SK-N-SH treated with all-trans-retinoic acid at 6 μM for 48 hours (cell line): ENCODE measurements around the gene POLR2E.

Experiments used
- ATAC-seq: fragments of 200-7000 bp; cut with Tn5 transposase; 3 replicates; pipeline ENCODE4 v1.9.1; 2020; ENCODE audit warnings: mild to moderate bottlenecking, moderate library complexity
- ARNTL ChIP-seq: fragments of 450-650 bp; formaldehyde crosslinking; IDR thresholded peaks from 2 replicates; pipeline ENCODE4 v1.5.0; 2020; ENCODE audit warnings: low read depth, mild to moderate bottlenecking, moderate library complexity, borderline replicate concordance
- BACH2 ChIP-seq: fragments of 250-450 bp; sonication (Bioruptor Pico); IDR thresholded peaks from 2 replicates; pipeline ENCODE4 v1.9.0; 2021; ENCODE audit warnings: mild to moderate bottlenecking, borderline replicate concordance
- CSDC2 ChIP-seq: fragments of 250-450 bp; sonication (Bioruptor Pico); IDR thresholded peaks from 2 replicates; pipeline ENCODE4 v1.5.0; 2020; ENCODE audit warnings: mild to moderate bottlenecking, moderate library complexity
- ESRRG ChIP-seq: fragments of 250-450 bp; sonication (Bioruptor Pico); IDR thresholded peaks from 2 replicates; pipeline ENCODE4 v1.6.1; 2021; ENCODE audit warnings: mild to moderate bottlenecking
- GLIS3 ChIP-seq: fragments of 250-450 bp; sonication (Bioruptor Pico); IDR thresholded peaks from 2 replicates; pipeline ENCODE4 v1.5.0; 2020; ENCODE audit warnings: mild to moderate bottlenecking, moderate library complexity
- ISL1 ChIP-seq: fragments of 250-450 bp; sonication (Bioruptor Pico); IDR thresholded peaks from 2 replicates; pipeline ENCODE4 v2.1.2; 2022; ENCODE audit warnings: mild to moderate bottlenecking, moderate library complexity
- RARB ChIP-seq: fragments of 250-450 bp; sonication (Bioruptor Pico); IDR thresholded peaks from 2 replicates; pipeline ENCODE4 v1.8.0; 2021; ENCODE audit warnings: mild to moderate bottlenecking, moderate library complexity
- SNAI2 ChIP-seq: fragments of 250-450 bp; sonication (Bioruptor Pico); IDR thresholded peaks from 2 replicates; pipeline ENCODE4 v1.5.0; 2020; ENCODE audit warnings: mild to moderate bottlenecking, moderate library complexity
- TOX ChIP-seq: fragments of 250-450 bp; sonication (Bioruptor Pico); IDR thresholded peaks from 2 replicates; pipeline ENCODE4 v1.8.0; 2021; ENCODE audit warnings: mild to moderate bottlenecking, moderate library complexity, borderline replicate concordance
- ZC3H10 ChIP-seq: fragments of 250-450 bp; sonication (Bioruptor Pico); IDR thresholded peaks from 2 replicates; pipeline ENCODE4 v1.5.1; 2021; ENCODE audit warnings: mild to moderate bottlenecking, moderate library complexity
- ZFP3 ChIP-seq: fragments of 250-450 bp; sonication (Bioruptor Pico); IDR thresholded peaks from 2 replicates; pipeline ENCODE4 v1.5.0; 2020; ENCODE audit warnings: mild to moderate bottlenecking, moderate library complexity
- ZFP30 ChIP-seq: fragments of 450-650 bp; formaldehyde crosslinking; IDR thresholded peaks from 2 replicates; pipeline ENCODE4 v1.5.0; 2022; ENCODE audit warnings: mild to moderate bottlenecking, moderate library complexity
- ZNF8 ChIP-seq: fragments of 450-650 bp; formaldehyde crosslinking; IDR thresholded peaks from 2 replicates; pipeline ENCODE4 v1.5.0; 2020; ENCODE audit warnings: mild to moderate bottlenecking, moderate library complexity
- TF ChIP-seq, protein P1 (sequence below): fragments of 250-450 bp; sonication (Bioruptor Pico); IDR thresholded peaks from 2 replicates; pipeline ENCODE4 v1.5.1; 2021; ENCODE audit warnings: mild to moderate bottlenecking, moderate library complexity
- TF ChIP-seq, protein P2 (sequence below): fragments of 250-450 bp; sonication (Bioruptor Pico); IDR thresholded peaks from 2 replicates; pipeline ENCODE4 v1.8.0; 2021; ENCODE audit warnings: low read depth, mild to moderate bottlenecking, moderate library complexity, borderline replicate concordance
- TF ChIP-seq, protein P3 (sequence below): fragments of 250-450 bp; sonication (Bioruptor Pico); IDR thresholded peaks from 2 replicates; pipeline ENCODE4 v1.5.0; 2020; ENCODE audit warnings: mild to moderate bottlenecking, moderate library complexity
- TF ChIP-seq, protein P4 (sequence below): fragments of 250-450 bp; sonication (Bioruptor Pico); IDR thresholded peaks from 2 replicates; pipeline ENCODE4 v1.5.1; 2020; ENCODE audit warnings: low read depth, mild to moderate bottlenecking, moderate library complexity
- TF ChIP-seq, protein P5 (sequence below): fragments of 250-450 bp; sonication (Bioruptor Pico); IDR thresholded peaks from 2 replicates; pipeline ENCODE4 v1.8.0; 2020; ENCODE audit warnings: mild to moderate bottlenecking, moderate library complexity, borderline replicate concordance

The POLR2E gene

DNA sequence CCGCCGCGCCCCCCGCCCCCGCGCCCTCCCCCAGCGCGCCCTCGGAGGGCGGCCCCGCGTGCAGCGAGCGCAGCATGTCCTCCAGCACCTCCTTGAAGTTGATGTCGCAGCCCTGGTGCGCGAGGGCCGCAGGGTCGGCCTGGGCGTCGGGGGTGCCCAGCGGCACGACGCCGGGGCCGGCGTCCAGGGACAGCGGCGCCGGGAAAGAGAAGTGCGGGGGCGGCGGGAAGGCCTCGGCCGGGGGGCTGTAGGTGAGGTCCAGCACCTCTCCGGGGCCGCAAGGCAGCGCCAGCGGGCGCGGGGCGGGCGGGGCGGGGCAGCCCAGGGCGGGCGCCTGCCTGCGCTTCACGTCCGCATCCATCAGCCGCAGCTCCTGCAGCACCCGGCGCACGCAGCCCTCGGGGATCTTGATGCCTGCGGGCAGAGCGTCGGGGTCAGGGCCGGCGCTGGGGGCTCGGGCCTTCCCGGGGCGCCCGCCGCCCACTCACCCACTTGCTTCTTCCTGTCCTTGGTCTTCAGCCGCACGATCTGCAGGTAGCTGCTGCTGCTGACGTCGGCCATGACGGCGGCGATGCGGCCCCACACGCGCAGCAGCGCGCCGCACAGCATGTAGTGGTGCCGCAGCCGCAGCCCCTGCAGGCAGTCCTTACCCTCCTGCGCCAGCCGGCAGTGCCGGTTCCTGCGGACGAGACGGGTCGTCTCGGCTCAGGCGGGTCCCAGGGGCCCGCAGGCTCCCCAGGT lies 13.3 kb upstream of the POLR2E start:
- no peak for TF ChIP-seq ESRRG (CRISPR knock-in tag)
- TF ChIP-seq SNAI2 (CRISPR knock-in tag): no peak
- TF ChIP-seq, protein P1, sequence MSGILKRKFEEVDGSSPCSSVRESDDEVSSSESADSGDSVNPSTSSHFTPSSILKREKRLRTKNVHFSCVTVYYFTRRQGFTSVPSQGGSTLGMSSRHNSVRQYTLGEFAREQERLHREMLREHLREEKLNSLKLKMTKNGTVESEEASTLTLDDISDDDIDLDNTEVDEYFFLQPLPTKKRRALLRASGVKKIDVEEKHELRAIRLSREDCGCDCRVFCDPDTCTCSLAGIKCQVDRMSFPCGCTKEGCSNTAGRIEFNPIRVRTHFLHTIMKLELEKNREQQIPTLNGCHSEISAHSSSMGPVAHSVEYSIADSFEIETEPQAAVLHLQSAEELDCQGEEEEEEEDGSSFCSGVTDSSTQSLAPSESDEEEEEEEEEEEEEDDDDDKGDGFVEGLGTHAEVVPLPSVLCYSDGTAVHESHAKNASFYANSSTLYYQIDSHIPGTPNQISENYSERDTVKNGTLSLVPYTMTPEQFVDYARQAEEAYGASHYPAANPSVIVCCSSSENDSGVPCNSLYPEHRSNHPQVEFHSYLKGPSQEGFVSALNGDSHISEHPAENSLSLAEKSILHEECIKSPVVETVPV (CRISPR knock-in tag): no peak
- no peak for TF ChIP-seq BACH2
- TF ChIP-seq, protein P2, sequence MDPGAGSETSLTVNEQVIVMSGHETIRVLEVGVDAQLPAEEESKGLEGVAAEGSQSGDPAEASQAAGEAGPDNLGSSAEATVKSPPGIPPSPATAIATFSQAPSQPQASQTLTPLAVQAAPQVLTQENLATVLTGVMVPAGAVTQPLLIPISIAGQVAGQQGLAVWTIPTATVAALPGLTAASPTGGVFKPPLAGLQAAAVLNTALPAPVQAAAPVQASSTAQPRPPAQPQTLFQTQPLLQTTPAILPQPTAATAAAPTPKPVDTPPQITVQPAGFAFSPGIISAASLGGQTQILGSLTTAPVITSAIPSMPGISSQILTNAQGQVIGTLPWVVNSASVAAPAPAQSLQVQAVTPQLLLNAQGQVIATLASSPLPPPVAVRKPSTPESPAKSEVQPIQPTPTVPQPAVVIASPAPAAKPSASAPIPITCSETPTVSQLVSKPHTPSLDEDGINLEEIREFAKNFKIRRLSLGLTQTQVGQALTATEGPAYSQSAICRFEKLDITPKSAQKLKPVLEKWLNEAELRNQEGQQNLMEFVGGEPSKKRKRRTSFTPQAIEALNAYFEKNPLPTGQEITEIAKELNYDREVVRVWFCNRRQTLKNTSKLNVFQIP (CRISPR knock-in tag): no peak
- TF ChIP-seq ZC3H10: no peak
- no peak for TF ChIP-seq ZFP3 (CRISPR knock-in tag)
- no peak for TF ChIP-seq ISL1 (CRISPR knock-in tag)
- TF ChIP-seq GLIS3 (CRISPR knock-in tag): no peak
- TF ChIP-seq ZNF8: no peak
- TF ChIP-seq CSDC2 (CRISPR knock-in tag): no peak
- ATAC-seq: no peak

DNA sequence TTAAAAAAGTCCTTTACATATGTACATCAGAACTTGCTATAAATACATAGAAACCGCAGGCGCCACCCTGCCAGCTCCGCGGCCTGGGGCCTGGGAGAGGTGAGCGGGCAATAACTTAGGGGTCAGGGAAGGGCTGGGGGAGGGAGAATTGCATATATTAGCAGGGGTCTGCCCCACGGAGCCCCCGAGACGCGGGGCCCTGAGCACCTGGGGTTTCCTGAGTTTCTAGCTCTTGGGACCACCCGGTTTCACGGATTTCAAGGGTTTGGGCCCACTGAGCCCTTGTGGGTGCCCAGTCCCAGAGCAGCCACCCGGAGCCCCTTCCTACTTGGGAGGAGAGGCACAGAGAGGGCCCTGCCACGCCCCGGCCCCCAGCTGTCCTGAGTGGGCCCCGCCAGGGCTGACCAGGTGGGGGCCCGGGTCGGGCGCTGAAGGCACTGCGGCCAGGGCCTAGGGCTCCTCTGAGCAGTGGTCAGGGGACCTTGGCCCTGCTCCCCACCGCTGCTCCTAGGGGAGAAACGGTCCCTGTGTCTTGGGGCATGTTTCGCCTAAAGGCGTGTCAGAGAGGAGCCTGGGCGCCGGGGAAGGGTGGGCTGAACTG lies 12.6 kb upstream of the POLR2E start:
- ATAC-seq: no peak
- TF ChIP-seq SNAI2 (CRISPR knock-in tag) (no peak), ZC3H10 (no peak), TOX (CRISPR knock-in tag) (no peak)
- TF ChIP-seq, protein P3, sequence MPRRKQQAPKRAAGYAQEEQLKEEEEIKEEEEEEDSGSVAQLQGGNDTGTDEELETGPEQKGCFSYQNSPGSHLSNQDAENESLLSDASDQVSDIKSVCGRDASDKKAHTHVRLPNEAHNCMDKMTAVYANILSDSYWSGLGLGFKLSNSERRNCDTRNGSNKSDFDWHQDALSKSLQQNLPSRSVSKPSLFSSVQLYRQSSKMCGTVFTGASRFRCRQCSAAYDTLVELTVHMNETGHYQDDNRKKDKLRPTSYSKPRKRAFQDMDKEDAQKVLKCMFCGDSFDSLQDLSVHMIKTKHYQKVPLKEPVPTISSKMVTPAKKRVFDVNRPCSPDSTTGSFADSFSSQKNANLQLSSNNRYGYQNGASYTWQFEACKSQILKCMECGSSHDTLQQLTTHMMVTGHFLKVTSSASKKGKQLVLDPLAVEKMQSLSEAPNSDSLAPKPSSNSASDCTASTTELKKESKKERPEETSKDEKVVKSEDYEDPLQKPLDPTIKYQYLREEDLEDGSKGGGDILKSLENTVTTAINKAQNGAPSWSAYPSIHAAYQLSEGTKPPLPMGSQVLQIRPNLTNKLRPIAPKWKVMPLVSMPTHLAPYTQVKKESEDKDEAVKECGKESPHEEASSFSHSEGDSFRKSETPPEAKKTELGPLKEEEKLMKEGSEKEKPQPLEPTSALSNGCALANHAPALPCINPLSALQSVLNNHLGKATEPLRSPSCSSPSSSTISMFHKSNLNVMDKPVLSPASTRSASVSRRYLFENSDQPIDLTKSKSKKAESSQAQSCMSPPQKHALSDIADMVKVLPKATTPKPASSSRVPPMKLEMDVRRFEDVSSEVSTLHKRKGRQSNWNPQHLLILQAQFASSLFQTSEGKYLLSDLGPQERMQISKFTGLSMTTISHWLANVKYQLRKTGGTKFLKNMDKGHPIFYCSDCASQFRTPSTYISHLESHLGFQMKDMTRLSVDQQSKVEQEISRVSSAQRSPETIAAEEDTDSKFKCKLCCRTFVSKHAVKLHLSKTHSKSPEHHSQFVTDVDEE (CRISPR knock-in tag): no peak
- TF ChIP-seq, protein P1 (CRISPR knock-in tag): no peak

DNA sequence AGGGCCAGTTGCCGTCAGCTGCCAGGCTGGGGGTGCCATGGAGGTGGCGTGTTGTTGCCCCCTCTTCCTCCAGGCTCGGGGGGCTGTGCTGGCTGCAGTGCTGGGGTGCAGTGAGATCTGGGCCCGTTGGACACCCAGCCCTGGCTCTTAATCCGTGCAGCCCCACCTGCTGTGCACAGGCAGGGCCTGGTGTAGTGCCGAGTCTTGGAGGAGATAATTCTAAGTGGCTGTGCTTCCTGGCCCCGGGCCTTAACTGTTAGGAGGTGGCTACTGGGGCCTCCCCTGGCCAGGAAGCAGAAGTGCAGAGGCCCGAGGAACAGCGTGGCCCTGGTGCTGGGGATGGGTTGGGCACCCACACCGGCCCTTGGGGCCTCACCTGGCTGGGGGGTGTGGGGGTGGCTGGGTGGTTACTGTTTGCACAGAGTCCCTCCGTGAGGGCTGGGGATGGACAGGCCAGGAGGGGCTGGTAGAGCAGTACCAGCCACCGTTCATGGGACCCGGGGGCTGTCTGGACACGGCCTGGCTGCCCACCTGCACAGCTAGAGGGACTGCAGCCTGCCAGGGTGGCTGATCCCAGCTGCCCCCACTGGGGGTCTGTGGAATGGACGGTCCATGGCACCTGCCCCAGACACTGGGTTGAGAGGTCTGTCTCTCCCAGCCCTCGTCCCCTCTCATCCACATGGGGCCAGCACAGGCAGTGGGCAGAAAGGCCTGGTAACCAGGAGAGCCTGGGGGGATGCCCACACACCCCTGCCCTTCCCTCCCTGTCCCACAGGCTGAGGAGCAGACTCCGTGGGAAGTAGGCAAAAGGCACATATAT lies 11.9 kb upstream of the POLR2E start:
- no peak for ATAC-seq

More for the DNA sequence above, 11.9 kb upstream of the POLR2E start:
- TF ChIP-seq, protein P4, sequence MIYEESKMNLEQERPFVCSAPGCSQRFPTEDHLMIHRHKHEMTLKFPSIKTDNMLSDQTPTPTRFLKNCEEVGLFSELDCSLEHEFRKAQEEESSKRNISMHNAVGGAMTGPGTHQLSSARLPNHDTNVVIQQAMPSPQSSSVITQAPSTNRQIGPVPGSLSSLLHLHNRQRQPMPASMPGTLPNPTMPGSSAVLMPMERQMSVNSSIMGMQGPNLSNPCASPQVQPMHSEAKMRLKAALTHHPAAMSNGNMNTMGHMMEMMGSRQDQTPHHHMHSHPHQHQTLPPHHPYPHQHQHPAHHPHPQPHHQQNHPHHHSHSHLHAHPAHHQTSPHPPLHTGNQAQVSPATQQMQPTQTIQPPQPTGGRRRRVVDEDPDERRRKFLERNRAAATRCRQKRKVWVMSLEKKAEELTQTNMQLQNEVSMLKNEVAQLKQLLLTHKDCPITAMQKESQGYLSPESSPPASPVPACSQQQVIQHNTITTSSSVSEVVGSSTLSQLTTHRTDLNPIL (CRISPR knock-in tag): no peak
- TF ChIP-seq RARB (CRISPR knock-in tag) (no peak), ARNTL (CRISPR knock-in tag) (no peak), BACH2 (no peak), TOX (CRISPR knock-in tag) (no peak), CSDC2 (CRISPR knock-in tag) (no peak), ZNF8 (no peak), GLIS3 (CRISPR knock-in tag) (no peak), ZFP30 (no peak)
- TF ChIP-seq, protein P1 (CRISPR knock-in tag): no peak
- TF ChIP-seq, protein P3 (CRISPR knock-in tag): no peak
- TF ChIP-seq, protein P5, sequence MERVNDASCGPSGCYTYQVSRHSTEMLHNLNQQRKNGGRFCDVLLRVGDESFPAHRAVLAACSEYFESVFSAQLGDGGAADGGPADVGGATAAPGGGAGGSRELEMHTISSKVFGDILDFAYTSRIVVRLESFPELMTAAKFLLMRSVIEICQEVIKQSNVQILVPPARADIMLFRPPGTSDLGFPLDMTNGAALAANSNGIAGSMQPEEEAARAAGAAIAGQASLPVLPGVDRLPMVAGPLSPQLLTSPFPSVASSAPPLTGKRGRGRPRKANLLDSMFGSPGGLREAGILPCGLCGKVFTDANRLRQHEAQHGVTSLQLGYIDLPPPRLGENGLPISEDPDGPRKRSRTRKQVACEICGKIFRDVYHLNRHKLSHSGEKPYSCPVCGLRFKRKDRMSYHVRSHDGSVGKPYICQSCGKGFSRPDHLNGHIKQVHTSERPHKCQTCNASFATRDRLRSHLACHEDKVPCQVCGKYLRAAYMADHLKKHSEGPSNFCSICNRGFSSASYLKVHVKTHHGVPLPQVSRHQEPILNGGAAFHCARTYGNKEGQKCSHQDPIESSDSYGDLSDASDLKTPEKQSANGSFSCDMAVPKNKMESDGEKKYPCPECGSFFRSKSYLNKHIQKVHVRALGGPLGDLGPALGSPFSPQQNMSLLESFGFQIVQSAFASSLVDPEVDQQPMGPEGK (CRISPR knock-in tag): no peak
